ENCODE measurements around the gene LRRC53.

The LRRC53 gene

GRCh38 chr1:74422421-74423292, 89.8 kb downstream of the LRRC53 start:
- H3K4me3 ChIP-seq (ENCODE audit: low read length): no peak overlapping the region
- H3K36me3 ChIP-seq (ENCODE audit: insufficient read depth, low read length): no peaks in the 10 kb centered on the region
- H3K27me3 ChIP-seq (ENCODE audit: insufficient read depth, low read length): no peaks in the 10 kb centered on the region
- H2AFZ ChIP-seq (ENCODE audit: low read depth, low read length): no peak overlapping the region
- H3K9me3 ChIP-seq (ENCODE audit: low read length): no peaks in the 10 kb centered on the region
- H3K4me1 ChIP-seq (ENCODE audit: insufficient read depth, low read length): peaks cover 54% of the 10 kb centered on the region

- Histone ChIP-seq H3K9me3 (ENCODE audit: low read length) (no peaks in the 10 kb centered on the region), H2AFZ (ENCODE audit: low read depth, low read length) (peak overlapping the region; percentile 13), H3K27me3 (ENCODE audit: insufficient read depth, low read length) (no peaks in the 10 kb centered on the region), H3K36me3 (ENCODE audit: insufficient read depth, low read length) (no peaks in the 10 kb centered on the region), H3K4me3 (ENCODE audit: low read length) (no peak overlapping the region), H3K4me1 (ENCODE audit: insufficient read depth, low read length) (peaks cover 40% of the 10 kb centered on the region)
Measured at GRCh38 chr1:74420467-74420866, 91.9 kb downstream of the LRRC53 start.
